Stimulated activated CD8-positive, alpha-beta memory T cell treated with anti-CD3 and anti-CD28 coated beads, Interleukin-4, amount 100 ng/mL, for 48 hours (primary cell): ENCODE results near the gene GALNT7.
A peak's percentile ranks its signal among the peaks of the same experiment; 100 is the strongest.

Experiments
- DNase-seq: peaks from one replicate; pipeline ENCODE4 v3.0.0-alpha.2; 2020

The GALNT7 gene

DNA sequence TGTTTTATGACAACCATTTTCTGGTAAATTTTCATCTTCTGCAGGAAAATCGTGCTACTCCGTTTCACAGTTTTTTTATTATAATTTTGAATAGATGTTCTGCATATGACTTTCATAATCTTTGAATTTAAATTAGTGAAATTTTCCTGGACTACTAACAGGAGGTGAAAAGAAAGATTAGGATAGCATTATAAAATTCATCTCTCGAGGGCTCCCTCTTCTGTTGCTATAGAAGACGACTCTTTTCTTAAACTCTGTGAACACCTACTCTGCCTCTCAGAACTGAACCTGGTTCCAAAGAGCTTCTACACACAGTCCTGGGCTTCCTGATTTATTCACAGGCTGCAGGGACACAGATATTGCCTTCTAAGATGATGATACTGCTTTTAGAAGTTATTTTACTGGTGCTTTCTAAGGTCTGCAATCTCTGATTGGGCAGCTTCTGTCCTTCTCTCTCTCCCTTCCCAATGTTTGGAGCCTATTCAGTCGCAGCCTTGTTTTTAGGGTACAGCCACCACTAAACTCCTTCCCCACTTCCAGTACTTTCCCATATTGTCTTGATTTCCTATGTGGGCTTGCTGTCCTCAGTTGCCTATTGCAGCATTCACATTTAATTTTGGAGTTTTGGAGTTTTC lies 192.1 kb downstream of the GALNT7 start:
- DNase-seq: no peak

DNA sequence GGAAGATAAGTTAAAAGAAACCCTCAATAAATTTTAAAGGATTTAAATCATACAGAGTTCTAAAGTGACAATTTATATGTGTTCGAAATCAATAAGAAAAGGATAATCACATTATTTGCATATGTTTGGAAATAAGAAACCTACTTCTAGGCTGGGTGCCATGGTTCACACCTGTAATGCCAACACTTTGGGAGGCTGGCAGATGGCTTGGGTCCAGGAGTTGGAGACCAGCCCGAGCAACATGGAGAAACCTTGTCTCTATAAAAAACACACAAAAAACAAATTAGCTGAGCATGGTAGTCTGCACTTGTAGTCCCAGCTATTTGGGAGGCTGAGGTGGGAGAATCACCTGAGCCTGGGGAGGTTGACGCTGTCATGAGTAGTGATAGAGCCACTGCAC lies 194.1 kb downstream of the GALNT7 start:
- DNase-seq: no peak

GRCh38 chr4:173365359-173365996 lies 196.9 kb downstream of the GALNT7 start:
- no peak for DNase-seq

GRCh38 chr4:173367285-173367684 lies 198.7 kb downstream of the GALNT7 start:
- no peak for DNase-seq

DNA sequence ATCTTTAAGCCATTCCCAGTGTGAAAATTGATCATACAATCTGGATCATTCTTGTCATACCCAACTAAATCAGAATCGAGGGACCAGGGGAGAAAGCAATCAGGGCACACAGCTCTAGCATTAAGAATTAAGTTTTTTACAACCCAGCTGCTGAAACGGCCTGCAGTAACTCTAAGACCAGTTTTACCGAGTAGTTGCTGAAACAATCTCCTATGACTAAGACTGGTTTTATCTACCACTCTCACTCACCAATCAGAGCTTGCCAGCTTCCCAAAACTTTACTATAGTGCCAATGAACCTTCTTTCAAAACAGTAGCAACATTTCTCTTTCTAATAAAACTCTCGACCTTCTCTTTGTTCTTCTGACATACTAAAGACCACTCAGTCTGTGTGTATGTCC lies 199.3 kb downstream of the GALNT7 start:
- DNase-seq: no peak

DNA sequence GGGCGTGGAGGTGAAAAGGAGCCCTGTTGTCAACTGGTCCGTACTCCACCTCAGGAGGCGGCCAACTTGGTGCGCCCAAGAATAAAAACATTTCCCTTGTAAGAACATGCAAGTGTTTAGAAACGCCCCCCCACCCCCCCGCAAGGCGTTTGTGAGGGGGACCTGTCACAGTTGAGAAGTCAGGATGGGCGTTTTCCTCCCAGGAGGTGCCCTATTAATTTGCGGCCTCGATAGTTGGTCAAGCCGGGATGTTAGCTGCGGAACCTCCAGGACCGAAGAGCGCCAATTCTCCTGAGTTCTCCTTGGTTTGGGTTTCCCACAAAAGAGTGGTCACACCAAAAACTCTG lies 201.5 kb downstream of the GALNT7 start:
- DNase-seq: peak; percentile 73

DNA sequence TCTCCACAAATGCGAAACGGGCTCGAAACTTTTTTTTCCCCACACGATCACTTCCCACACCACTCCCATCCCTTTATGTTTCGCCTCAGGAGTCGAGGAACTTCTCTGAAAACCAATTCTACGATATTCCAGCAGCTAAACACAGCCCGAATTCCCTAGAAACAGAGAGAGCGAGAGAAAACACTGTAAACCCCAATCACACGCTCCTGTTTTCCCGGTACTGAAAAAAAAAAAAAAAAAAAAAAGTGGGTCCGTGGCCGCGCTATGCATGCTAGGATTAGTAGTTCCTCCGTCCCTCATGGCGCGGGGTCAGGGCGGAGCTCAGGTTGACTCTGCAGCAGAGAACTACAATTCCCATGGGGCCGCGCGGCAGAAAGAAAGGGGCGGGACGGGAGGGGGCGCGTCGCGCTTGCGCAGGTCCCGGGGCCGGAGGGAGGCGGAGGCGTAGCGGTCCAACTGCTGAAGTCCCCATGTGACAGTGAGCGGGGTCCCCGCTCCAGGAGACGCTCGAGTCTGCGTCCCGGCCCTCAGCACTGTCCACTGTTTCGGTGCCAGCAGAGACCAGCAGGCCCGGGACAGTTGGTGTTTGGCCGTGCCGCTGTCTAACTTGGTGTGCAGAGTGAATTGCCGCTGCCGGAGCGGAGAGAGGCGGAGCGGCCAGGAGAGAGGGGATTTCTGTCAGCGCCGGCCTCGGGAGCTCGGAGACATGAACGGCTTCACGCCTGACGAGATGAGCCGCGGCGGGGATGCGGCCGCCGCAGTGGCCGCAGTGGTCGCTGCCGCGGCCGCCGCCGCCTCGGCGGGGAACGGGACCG lies 202.1 kb downstream of the GALNT7 start, which contains the start of gene SAP30:
Gene SAP30 (plus strand): TSS at position 478 of the 815 bp plus-strand sequence. CDS start 229 bp downstream, at position 707.
- DNase-seq: peak; percentile 96

- peak; percentile 55 for DNase-seq
Measured at GRCh38 chr4:173371292-173372192, 202.9 kb downstream of the GALNT7 start.
